Kidney epithelial cell (primary cell): ENCODE measurements around the gene TMEM26. TPM values are rescaled to one million over a fixed set of nuclear protein-coding genes. Genes with fewer than 3 reads are reported as not detected.
A peak's percentile ranks its signal among the peaks of the same experiment; 100 is the strongest.

Source experiments
- DNase-seq: peaks from one replicate; pipeline ENCODE4 v3.0.0-alpha.2; 2010; ENCODE audit warnings: low read depth
- H3K27me3 ChIP-seq: 2 replicates; pipeline ENCODE4 v1.6.0; 2011; ENCODE audit warnings: low read length; ENCODE audit not compliant: control insufficient read depth, insufficient read depth
- H3K36me3 ChIP-seq: 2 replicates; pipeline ENCODE4 v1.5.1; 2011; ENCODE audit warnings: low read length; ENCODE audit not compliant: control insufficient read depth, insufficient read depth
- H3K4me3 ChIP-seq: 2 replicates; pipeline ENCODE4 v1.5.1; 2011; ENCODE audit warnings: low read depth, mild to moderate bottlenecking, control low read depth, low read length
- CTCF ChIP-seq: IDR thresholded peaks from 2 replicates; pipeline ENCODE4 v1.5.1; 2011; ENCODE audit warnings: mild to moderate bottlenecking, moderate library complexity, low read length, control low read depth, inconsistent platforms; ENCODE audit not compliant: insufficient read depth, poor library complexity, severe bottlenecking
- total RNA-seq: library from RNA; depleted of rRNA; stranded (reverse); fragments of >200 nt; gene quantifications from 2 replicates; pipeline ENCODE4 v1.2.3, GENCODE V29; 2015

Gene TMEM26
- 0.33 and 0.41 TPM in 2 replicates for total RNA-seq

- peaks cover 13% of the 10 kb centered on the region for H3K27me3 ChIP-seq
- H3K36me3 ChIP-seq = no peaks in the 10 kb centered on the region
- peak within 1 kb of the TSS; percentile 61 for H3K4me3 ChIP-seq
- no peak for TF ChIP-seq CTCF
- DNase-seq = no peak
These were observed at the start of gene TMEM26 for GRCh38 chr10:61452655-61453641. TSS of gene TMEM26 (minus strand) at chr10:61453381. CDS start at chr10:61453081, 300 bp downstream.

DNA sequence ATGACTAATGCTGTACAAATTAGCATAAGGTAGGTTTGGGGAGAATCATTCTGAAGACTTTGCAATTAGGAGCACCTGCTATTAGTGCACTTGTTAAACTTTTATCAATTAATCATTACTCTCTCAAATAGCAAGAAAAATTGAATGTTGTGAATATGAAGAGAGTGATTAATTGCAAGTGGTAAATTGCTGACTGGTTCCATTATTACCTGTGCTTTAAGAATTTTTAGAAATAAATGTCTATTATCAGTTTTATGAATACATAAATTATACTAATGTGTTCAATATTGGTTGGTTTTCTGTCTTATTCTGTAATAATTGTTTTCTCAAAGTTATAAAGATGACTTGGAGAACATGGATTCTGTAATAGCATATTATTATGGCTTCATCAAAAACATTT is 47.3 kb upstream of the TMEM26 start:
- no peak overlapping the region for H3K4me3 ChIP-seq
- H3K36me3 ChIP-seq = no peaks in the 10 kb centered on the region
- no peak for TF ChIP-seq CTCF
- DNase-seq = no peak
- H3K27me3 ChIP-seq = no peaks in the 10 kb centered on the region

DNA sequence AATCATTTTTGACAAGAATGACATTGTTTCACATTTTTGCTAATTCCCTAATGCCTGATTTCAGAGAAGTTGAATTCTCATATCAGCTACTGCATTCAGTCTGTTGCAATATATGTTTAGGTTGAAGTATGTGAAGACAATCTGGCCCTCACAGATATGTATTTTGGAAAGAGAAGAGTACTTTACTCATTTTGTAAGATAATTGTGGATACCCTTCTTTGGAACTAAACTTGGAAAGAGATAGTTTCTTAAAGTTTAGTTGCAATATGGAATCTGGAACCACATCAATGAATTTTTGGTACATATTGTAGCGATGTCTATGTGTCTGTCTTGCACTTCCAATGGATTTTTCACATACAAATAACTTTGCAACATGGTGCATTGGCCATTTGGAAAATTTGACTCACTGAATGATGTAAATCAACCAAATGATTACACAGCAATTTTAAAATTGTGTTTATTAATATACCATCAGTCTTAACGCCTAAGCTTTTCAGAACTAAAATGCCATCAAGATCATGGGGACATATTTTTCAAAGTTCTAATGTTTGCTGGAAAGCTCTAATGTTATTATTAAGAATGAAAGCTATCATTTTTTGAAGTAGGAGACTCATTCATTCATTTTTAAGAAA is 39.3 kb upstream of the TMEM26 start:
- no peaks in the 10 kb centered on the region for H3K36me3 ChIP-seq
- DNase-seq = no peak
- TF ChIP-seq CTCF = no peak
- no peak overlapping the region for H3K4me3 ChIP-seq
- no peaks in the 10 kb centered on the region for H3K27me3 ChIP-seq

GRCh38 chr10:61487506-61487905 is 34.3 kb upstream of the TMEM26 start:
- no peak overlapping the region for H3K4me3 ChIP-seq
- TF ChIP-seq CTCF = no peak
- no peak for DNase-seq
- no peaks in the 10 kb centered on the region for H3K36me3 ChIP-seq
- H3K27me3 ChIP-seq = no peaks in the 10 kb centered on the region

DNA sequence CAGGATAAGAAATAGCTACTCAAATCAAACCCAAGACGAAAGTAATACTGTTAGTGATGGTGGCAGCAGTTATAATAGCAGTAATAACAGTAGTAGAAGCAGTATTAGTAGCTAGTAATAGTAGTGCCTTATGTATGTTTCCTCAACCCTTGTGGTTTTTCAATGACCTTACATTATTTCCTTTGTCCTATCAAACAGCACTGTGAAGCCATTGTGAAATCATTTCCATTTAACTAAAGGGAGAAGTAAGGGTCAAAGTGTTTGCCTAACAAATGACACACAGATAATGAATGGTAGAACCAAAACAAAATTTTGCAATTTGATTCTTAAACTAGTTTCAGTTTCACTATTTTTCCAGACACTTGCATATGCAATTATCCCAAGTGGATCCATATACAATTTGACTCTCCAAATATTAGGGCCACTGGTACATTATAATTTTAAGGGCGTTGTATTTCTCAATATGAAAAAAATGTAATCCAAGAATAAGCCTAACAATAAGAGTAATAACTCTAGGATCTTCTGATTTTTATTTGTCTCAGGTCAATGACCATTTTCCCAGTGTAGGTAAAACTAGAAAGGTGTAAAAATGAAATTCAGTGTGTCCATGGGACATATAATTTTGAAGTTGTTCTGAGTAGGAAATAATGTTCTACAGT is 33.7 kb upstream of the TMEM26 start:
- no peak overlapping the region for H3K4me3 ChIP-seq
- no peaks in the 10 kb centered on the region for H3K36me3 ChIP-seq
- H3K27me3 ChIP-seq = no peaks in the 10 kb centered on the region
- TF ChIP-seq CTCF = no peak
- DNase-seq = no peak
